NCI-H2107 (cell line): ENCODE measurements around the gene COA4.

Experiments used
- DNase-seq: peaks from one replicate; lab custom pipeline; 2025; lab: John Stamatoyannopoulos, UW

The COA4 gene

GRCh38 chr11:73866095-73866579, 10.5 kb downstream of the COA4 start:
- DNase-seq, result no peak

GRCh38 chr11:73862986-73863385, 13.7 kb downstream of the COA4 start:
- DNase-seq, result no peak

GRCh38 chr11:73860202-73860601, 16.4 kb downstream of the COA4 start:
- DNase-seq, result no peak

- DNase-seq, result no peak
These were observed 17.0 kb downstream of the COA4 start for GRCh38 chr11:73859671-73860070.

- peak; percentile 27 for DNase-seq
These were observed 20.5 kb downstream of the COA4 start for GRCh38 chr11:73856031-73856567.

GRCh38 chr11:73854680-73855079, 22.0 kb downstream of the COA4 start:
- no peak for DNase-seq

GRCh38 chr11:73852049-73852448, 24.6 kb downstream of the COA4 start:
- no peak for DNase-seq

GRCh38 chr11:73851046-73851764, 25.4 kb downstream of the COA4 start:
- DNase-seq, result no peak

GRCh38 chr11:73839123-73839457, 37.6 kb downstream of the COA4 start:
- no peak for DNase-seq

GRCh38 chr11:73838443-73839122, 38.1 kb downstream of the COA4 start:
- peak; percentile 1 for DNase-seq

GRCh38 chr11:73833067-73833466, 43.6 kb downstream of the COA4 start:
- DNase-seq, result peak; percentile 6

GRCh38 chr11:73830261-73830660, 46.4 kb downstream of the COA4 start:
- DNase-seq, result no peak
